Activated T-cell treated with anti-CD3 and anti-CD28 coated beads for 24 hours (primary cell): ENCODE results near the gene ELF3.
"Not testable (repeated sequence)": the region's sequence is repeated elsewhere in the genome, so short reads cannot be mapped to it uniquely, and the experiment has no call there.

ENCODE experiments used
- DNase-seq: peaks from one replicate; pipeline ENCODE4 v3.0.0-alpha.2; 2020; ENCODE audit warnings: low read depth

Gene ELF3

GRCh38 chr1:202010180-202011015 is at the start of gene ELF3:
TSS of gene ELF3 (plus strand) at chr1:202010587. CDS start at chr1:202011137, 550 bp downstream.
- no peak for DNase-seq

- DNase-seq, result not testable (repeated sequence)
Observed at GRCh38 chr1:201962382-201962781, 48.0 kb upstream of the ELF3 start.

- no peak for DNase-seq
Observed at GRCh38 chr1:201964261-201964660, 46.1 kb upstream of the ELF3 start.

GRCh38 chr1:201966171-201966570 is 44.2 kb upstream of the ELF3 start:
- DNase-seq, result no peak

- DNase-seq, result no peak
Observed at GRCh38 chr1:201968202-201968925, 42.0 kb upstream of the ELF3 start.

- no peak for DNase-seq
Observed at GRCh38 chr1:201970334-201971159, 39.8 kb upstream of the ELF3 start.

- DNase-seq, result peak; percentile 61
Observed at GRCh38 chr1:201982082-201982622, 28.2 kb upstream of the ELF3 start.

- peak; percentile 20 for DNase-seq
Observed at GRCh38 chr1:201982623-201983379, 27.6 kb upstream of the ELF3 start, which contains the start of gene RNPEP. TSS of gene RNPEP (plus strand) at chr1:201982648. CDS start at chr1:201982667, 19 bp downstream.

GRCh38 chr1:201983380-201983805 is 27.0 kb upstream of the ELF3 start:
- no peak for DNase-seq

GRCh38 chr1:201984446-201984845 is 25.9 kb upstream of the ELF3 start:
- no peak for DNase-seq

GRCh38 chr1:201985355-201985754 is 25.0 kb upstream of the ELF3 start:
- no peak for DNase-seq

- DNase-seq, result no peak
Observed at GRCh38 chr1:201988601-201989000, 21.8 kb upstream of the ELF3 start.

- no peak for DNase-seq
Observed at GRCh38 chr1:201989354-201990128, 20.8 kb upstream of the ELF3 start.

- no peak for DNase-seq
Observed at GRCh38 chr1:201990427-201990826, 20.0 kb upstream of the ELF3 start.

- no peak for DNase-seq
Observed at GRCh38 chr1:201999625-202000238, 10.7 kb upstream of the ELF3 start.

GRCh38 chr1:202002507-202002906 is 7.9 kb upstream of the ELF3 start:
- no peak for DNase-seq

GRCh38 chr1:202004711-202005110 is 5.7 kb upstream of the ELF3 start:
- DNase-seq, result no peak

GRCh38 chr1:202005958-202006357 is 4.4 kb upstream of the ELF3 start:
- DNase-seq, result no peak

GRCh38 chr1:202007304-202007703 is 3.1 kb upstream of the ELF3 start:
- DNase-seq, result no peak
